ENCODE measurements around the gene CEP170B.

Gene CEP170B

GRCh38 chr14:104885031-104885972 is 20.2 kb downstream of the CEP170B start:
- no peak for DNase-seq (ENCODE audit: low spot score)
- H3K27ac ChIP-seq, result no peak overlapping the region
- no peak overlapping the region for H3K4me3 ChIP-seq
- no peak for TF ChIP-seq CTCF (IDR thresholded peaks at IDR 0.05)

- no peak for DNase-seq (ENCODE audit: low spot score)
These were observed 21.1 kb downstream of the CEP170B start for GRCh38 chr14:104885973-104886689.

GRCh38 chr14:104886690-104887622 is 21.9 kb downstream of the CEP170B start:
- TF ChIP-seq CTCF (IDR thresholded peaks at IDR 0.05), result no peak
- no peak for DNase-seq (ENCODE audit: low spot score)
- Histone ChIP-seq H3K27ac (no peak overlapping the region), H3K4me3 (no peak overlapping the region)

More at GRCh38 chr14:104885973-104886689, 21.1 kb downstream of the CEP170B start:
- H3K27ac ChIP-seq, result no peak overlapping the region
- H3K4me3 ChIP-seq, result no peak overlapping the region
- no peak for TF ChIP-seq CTCF (IDR thresholded peaks at IDR 0.05)

- H3K4me3 ChIP-seq, result no peak overlapping the region
- no peak overlapping the region for H3K27ac ChIP-seq
- TF ChIP-seq CTCF (IDR thresholded peaks at IDR 0.05), result no peak
- no peak for DNase-seq (ENCODE audit: low spot score)
These were observed 22.8 kb downstream of the CEP170B start for GRCh38 chr14:104887623-104888488.

GRCh38 chr14:104888489-104889374 is 23.7 kb downstream of the CEP170B start:
- TF ChIP-seq CTCF (IDR thresholded peaks at IDR 0.05), result no peak

More at GRCh38 chr14:104888489-104889374, 23.7 kb downstream of the CEP170B start:
- DNase-seq (ENCODE audit: low spot score), result no peak
- no peak overlapping the region for H3K27ac ChIP-seq
- no peak overlapping the region for H3K4me3 ChIP-seq

Data from coronary artery (tissue), 2 donors.